Caco-2 (cell line): ENCODE data around the gene DCUN1D2. TPM values are rescaled to one million over a fixed set of nuclear protein-coding genes. Genes with fewer than 3 reads are reported as not detected.

ENCODE experiments used
- BruUV-seq: library from RNA; stranded (reverse); fragments of 400-500 nt; replicated peaks from 2 replicates; lab custom pipeline; 2021; lab: Mats Ljungman, UMichigan
- CTCF ChIA-PET: fragments of 300-600 bp; sonication (Branson Sonifier 250); formaldehyde crosslinking; loops from one replicate; lab custom pipeline; 2022; ENCODE audit warnings: antibody characterized with exemption; lab: Charles Lee
- POLR2A ChIA-PET: fragments of 300-600 bp; sonication (Branson Sonifier 250); formaldehyde crosslinking; loops from one replicate; lab custom pipeline; 2022; ENCODE audit warnings: antibody characterized with exemption; lab: Charles Lee
- DNase-seq, 2 experiments: peaks; one replicate each; pipeline versions ENCODE4 v3.0.0 to v3.0.0-alpha.2; 2020 to 2022
- H3K27me3 ChIP-seq: replicated peaks from 2 replicates; pipeline ENCODE4 v1.6.0; 2011; ENCODE audit warnings: low read length; ENCODE audit not compliant: control insufficient read depth, insufficient read depth
- H3K36me3 ChIP-seq: 2 replicates; pipeline ENCODE4 v1.5.1; 2011; ENCODE audit warnings: low read length; ENCODE audit not compliant: control insufficient read depth, insufficient read depth
- H3K4me1 ChIP-seq: fragments of 250-450 bp; sonication (Bioruptor Pico); 2 replicates; pipeline ENCODE4 v1.5.1; 2020; ENCODE audit warnings: mild to moderate bottlenecking
- H3K4me3 ChIP-seq: 2 replicates; pipeline ENCODE4 v1.5.1; 2011; ENCODE audit warnings: low read depth, mild to moderate bottlenecking, control low read depth, low read length
- H3K9me3 ChIP-seq: fragments of 250-450 bp; sonication (Bioruptor Pico); 2 replicates; pipeline ENCODE4 v1.5.1; 2020; ENCODE audit warnings: mild to moderate bottlenecking, moderate library complexity
- H3K27ac Mint-ChIP-seq: one replicate; pipeline ENCODE4 v1.8.0; 2022; ENCODE audit warnings: mixed read lengths; ENCODE audit not compliant: unreplicated experiment
- H3K27me3 Mint-ChIP-seq: one replicate; pipeline ENCODE4 v1.8.0; 2022; ENCODE audit warnings: mixed read lengths; ENCODE audit not compliant: insufficient read depth, unreplicated experiment
- H3K36me3 Mint-ChIP-seq: one replicate; pipeline ENCODE4 v1.8.0; 2022; ENCODE audit warnings: mild to moderate bottlenecking, mixed read lengths; ENCODE audit not compliant: insufficient read depth, unreplicated experiment
- H3K4me1 Mint-ChIP-seq: one replicate; pipeline ENCODE4 v1.8.0; 2022; ENCODE audit warnings: low read depth, mixed read lengths; ENCODE audit not compliant: unreplicated experiment
- H3K4me3 Mint-ChIP-seq: one replicate; pipeline ENCODE4 v1.8.0; 2022; ENCODE audit warnings: mild to moderate bottlenecking, moderate library complexity, mixed read lengths; ENCODE audit not compliant: unreplicated experiment
- H3K9me3 Mint-ChIP-seq: one replicate; pipeline ENCODE4 v1.8.0; 2022; ENCODE audit warnings: mixed read lengths; ENCODE audit not compliant: unreplicated experiment
- CTCF ChIP-seq, 2 experiments: fragments of 200-600 bp in 1 of 2; IDR thresholded peaks; 1 replicate in 1 of 2; 2 replicates in 1 of 2; pipeline versions ENCODE4 v1.5.1 to v1.8.0; 2011 to 2022; ENCODE audit warnings: antibody characterized with exemption in 1 of 2, control low read depth in 1 of 2, inconsistent platforms in 1 of 2, low read depth in 1 of 2, low read length in 1 of 2, mild to moderate bottlenecking in 1 of 2, moderate library complexity in 1 of 2; ENCODE audit not compliant: insufficient read depth in 1 of 2, severe bottlenecking in 1 of 2, unreplicated experiment in 1 of 2
- intact Hi-C: fragments of 100-400 bp; cut with micrococcal nuclease; formaldehyde crosslinking; loops from one replicate; pipeline ENCODE4 v1.10.0; 2022; ENCODE audit not compliant: unreplicated experiment
- total RNA-seq: library from RNA; stranded (reverse); gene quantifications from 2 replicates; pipeline ENCODE4 v1.2.3, GENCODE V29; 2022

The DCUN1D2 gene
- total RNA-seq, 1 experiment from 2014 or later, result 59.4 TPM

GRCh38 chr13:113417008-113417751, 73.3 kb downstream of the DCUN1D2 start:
- no peaks in the 10 kb centered on the region for H3K36me3 Mint-ChIP-seq
- no peak overlapping the region for H3K4me3 ChIP-seq
- no TSS peak for BruUV-seq
- H3K4me1 Mint-ChIP-seq, result peaks cover 13% of the 10 kb centered on the region
- no peaks in the 10 kb centered on the region for H3K9me3 ChIP-seq
- H3K9me3 Mint-ChIP-seq, result no peaks in the 10 kb centered on the region
- no peaks in the 10 kb centered on the region for H3K36me3 ChIP-seq
- no peak for DNase-seq
- 0 out of 2 replicates have a peak, but pooled peaks cover 4% of the 10 kb centered on the region for H3K4me1 ChIP-seq
- H3K4me3 Mint-ChIP-seq, result no peak overlapping the region
- intact Hi-C loops, result no loop called here
- no peaks in the 10 kb centered on the region for H3K27me3 ChIP-seq
- H3K27ac Mint-ChIP-seq, result no peak overlapping the region
- no peak for TF ChIP-seq CTCF (IDR thresholded peaks at IDR 0.05; ENCODE audit: insufficient read depth in 1 of 2, low read depth in 1 of 2, low read length in 1 of 2, severe bottlenecking in 1 of 2, unreplicated experiment in 1 of 2)
- POLR2A ChIA-PET, result interaction anchor here (0.5 kb wide), 1 partner anchor 11 kb away, joined by 4 read pairs; no protein-coding TSS in a partner anchor
- CTCF ChIA-PET, result no interaction called here
- H3K27me3 Mint-ChIP-seq, result peaks cover 3% of the 10 kb centered on the region

- no peaks in the 10 kb centered on the region for H3K9me3 ChIP-seq
- Mint-ChIP-seq H3K9me3 (no peaks in the 10 kb centered on the region), H3K36me3 (no peaks in the 10 kb centered on the region), H3K4me3 (no peak overlapping the region), H3K4me1 (peaks cover 23% of the 10 kb centered on the region), H3K27ac (no peak overlapping the region), H3K27me3 (peaks cover 3% of the 10 kb centered on the region)
- TF ChIP-seq CTCF (IDR thresholded peaks at IDR 0.05; ENCODE audit: insufficient read depth in 1 of 2, low read depth in 1 of 2, low read length in 1 of 2, severe bottlenecking in 1 of 2, unreplicated experiment in 1 of 2), result no peak
- ChIA-PET POLR2A (no interaction called here), CTCF (no interaction called here)
- DNase-seq, result no peak
- H3K36me3 ChIP-seq, result no peaks in the 10 kb centered on the region
- H3K4me3 ChIP-seq, result no peak overlapping the region
- H3K27me3 ChIP-seq, result no peaks in the 10 kb centered on the region
- no TSS peak for BruUV-seq
- H3K4me1 ChIP-seq, result peaks cover 13% of the 10 kb centered on the region
- intact Hi-C loops, result no loop called here
These were observed 74.7 kb downstream of the DCUN1D2 start for GRCh38 chr13:113415825-113416224.

GRCh38 chr13:113415032-113415431, 75.5 kb downstream of the DCUN1D2 start:
- Mint-ChIP-seq H3K9me3 (no peaks in the 10 kb centered on the region), H3K4me3 (no peak overlapping the region), H3K27me3 (peaks cover 3% of the 10 kb centered on the region), H3K4me1 (peaks cover 24% of the 10 kb centered on the region), H3K36me3 (no peaks in the 10 kb centered on the region), H3K27ac (no peak overlapping the region)
- ChIA-PET POLR2A (no interaction called here), CTCF (no interaction called here)
- no TSS peak for BruUV-seq
- peaks cover 14% of the 10 kb centered on the region for H3K4me1 ChIP-seq
- intact Hi-C loops, result no loop called here
- no peak for DNase-seq
- no peaks in the 10 kb centered on the region for H3K27me3 ChIP-seq
- H3K36me3 ChIP-seq, result no peaks in the 10 kb centered on the region
- no peak overlapping the region for H3K4me3 ChIP-seq
- H3K9me3 ChIP-seq, result no peaks in the 10 kb centered on the region
- TF ChIP-seq CTCF (IDR thresholded peaks at IDR 0.05; ENCODE audit: insufficient read depth in 1 of 2, low read depth in 1 of 2, low read length in 1 of 2, severe bottlenecking in 1 of 2, unreplicated experiment in 1 of 2), result no peak
